HPDE6-E6E7 (cell line): ENCODE measurements around the gene BNC2.

Source experiments
- DNase-seq: peaks from one replicate; pipeline ENCODE4 v3.0.0; 2011; ENCODE audit warnings: missing footprints; ENCODE audit errors: extremely low spot score

BNC2 gene

DNA sequence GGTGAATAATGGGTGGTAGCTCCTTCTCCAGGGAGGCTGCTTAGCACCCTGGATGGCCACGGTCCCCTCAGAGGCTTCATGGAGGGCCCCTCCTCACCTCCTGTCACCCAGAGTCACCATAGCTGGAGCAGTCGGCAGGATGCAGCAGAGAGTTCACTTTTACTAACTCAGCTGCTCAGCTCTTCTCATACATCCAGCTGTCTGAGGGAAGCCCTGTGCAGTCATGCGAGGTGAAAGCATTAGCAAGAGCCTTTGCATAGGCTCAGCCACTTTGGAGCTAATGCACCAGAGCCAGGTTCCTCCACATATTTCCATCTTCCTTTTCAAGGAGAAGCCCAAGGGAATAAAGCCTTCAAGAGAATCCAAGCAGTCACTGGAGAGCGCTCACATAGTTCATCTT is 499.2 kb downstream of the BNC2 start:
- DNase-seq, result no peak

GRCh38 chr9:16370647-16371046 is 499.8 kb downstream of the BNC2 start:
- no peak for DNase-seq

DNA sequence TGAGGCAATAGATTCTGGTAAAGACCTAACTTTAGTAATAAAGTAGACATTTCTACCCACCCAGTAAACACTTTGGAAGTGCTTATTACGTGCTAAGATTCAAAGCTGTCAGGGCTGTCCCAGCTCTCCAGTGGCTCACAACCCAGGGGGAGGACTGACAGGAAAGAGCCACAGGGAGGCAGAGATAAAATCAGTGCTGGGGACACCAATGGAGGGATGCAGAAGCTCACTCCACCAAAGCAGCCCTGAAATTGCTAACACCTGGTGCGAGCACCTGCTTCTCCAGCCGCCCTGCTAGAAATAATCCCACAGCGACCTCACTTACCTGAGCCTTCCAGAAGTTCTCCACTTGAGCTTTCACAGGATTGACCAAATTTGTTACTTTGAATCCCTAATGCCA is 501.0 kb downstream of the BNC2 start:
- DNase-seq, result no peak

GRCh38 chr9:16368237-16369087 is 502.0 kb downstream of the BNC2 start:
- DNase-seq, result no peak

GRCh38 chr9:16367605-16368231 is 502.8 kb downstream of the BNC2 start:
- DNase-seq, result peak; percentile 76

DNA sequence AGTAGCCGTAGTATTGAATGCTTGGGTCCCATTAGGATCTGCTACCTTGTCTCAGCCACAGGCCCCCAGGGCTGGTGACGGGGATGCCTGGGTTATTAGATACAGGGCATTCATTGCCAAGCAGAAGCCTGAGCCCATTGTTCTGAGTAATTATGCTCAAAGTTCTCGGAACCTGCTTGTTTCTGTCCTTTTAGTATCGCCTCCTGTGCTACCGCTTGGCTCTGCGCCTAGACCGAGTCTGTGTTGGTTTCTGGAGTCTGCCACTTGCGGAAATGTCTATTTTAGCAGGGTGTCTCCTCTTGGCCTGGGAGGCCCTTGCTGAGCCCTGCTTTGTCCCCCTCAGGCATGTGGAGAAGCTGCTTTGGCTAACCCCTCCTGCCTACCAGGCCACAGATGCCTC is 506.1 kb downstream of the BNC2 start:
- DNase-seq, result no peak

DNA sequence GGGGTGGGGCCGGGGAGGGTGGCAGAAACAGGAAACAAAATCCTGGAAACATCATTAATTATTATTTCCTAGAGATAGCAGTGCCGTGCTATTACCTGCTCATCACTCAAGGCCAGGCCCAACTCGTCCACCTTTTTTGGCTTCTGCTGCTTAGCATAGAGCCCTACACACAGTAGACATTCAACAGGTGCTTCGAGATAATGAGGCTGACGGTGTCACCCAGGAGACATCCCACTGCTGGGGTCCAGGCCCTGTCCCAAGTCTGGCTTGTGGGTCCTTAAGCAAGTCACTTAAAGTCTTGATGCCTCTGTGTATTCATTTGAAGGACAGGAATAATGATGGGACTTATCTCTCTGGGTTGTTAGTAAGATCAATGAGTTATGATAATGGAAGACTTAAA is 506.6 kb downstream of the BNC2 start:
- DNase-seq, result no peak

- DNase-seq, result no peak
These were observed 507.2 kb downstream of the BNC2 start for GRCh38 chr9:16363073-16363781.

DNA sequence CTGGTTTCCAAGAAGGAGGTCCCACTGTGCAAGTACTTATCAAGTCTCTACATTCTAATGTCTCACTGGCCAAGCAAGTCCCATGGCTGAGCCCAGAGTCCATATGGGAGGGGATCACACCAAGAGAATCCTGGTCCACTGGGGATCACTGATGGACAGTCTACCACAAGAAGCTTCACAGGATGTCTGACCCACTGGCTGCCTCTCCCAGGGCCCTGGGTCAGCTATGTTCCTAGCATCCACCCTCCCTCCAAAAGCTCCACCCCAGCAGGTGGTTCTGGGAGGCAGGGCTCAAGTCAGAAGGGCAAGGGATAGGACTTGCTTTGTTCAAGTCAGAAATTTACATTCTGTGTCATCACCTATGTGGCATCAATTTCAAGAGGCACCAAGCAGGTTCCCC is 508.5 kb downstream of the BNC2 start:
- no peak for DNase-seq

GRCh38 chr9:16361118-16361517 is 509.4 kb downstream of the BNC2 start:
- DNase-seq, result no peak

GRCh38 chr9:16360247-16360646 is 510.2 kb downstream of the BNC2 start:
- no peak for DNase-seq
